A549 treated with GW870086 at 1 μM for 4 hours (cell line): ENCODE data around the gene RFK. TPM values are rescaled to one million over a fixed set of nuclear protein-coding genes. Genes with fewer than 3 reads are reported as not detected.

Source experiments
- total RNA-seq: library from RNA; stranded (reverse); fragments of 200-300 nt; extraction: Qiagen RNA extraction; gene quantifications from 5 replicates; pipeline ENCODE4 v1.2.3, GENCODE V29; 2022; ENCODE audit warnings: low read depth

RFK gene
- total RNA-seq = 33.0 to 44.5 TPM (median 40.3 TPM) in 5 replicates

GRCh38 chr9:76394195-76394959 lies at the start of gene RFK:
Gene RFK, minus strand, starts transcription at chr9:76394426. Its CDS starts 255 bp downstream, at chr9:76394171.

Other genes starting within 250 kb of the RFK start
- gene GCNT1, start 64.8 kb upstream of the RFK start, total RNA-seq = 2.3 to 4.4 TPM (median 3.8 TPM) in 5 replicates